GM19452 (cell line): ENCODE results near the gene FCGR3B.
"Not testable (repeated sequence)": the region's sequence is repeated elsewhere in the genome, so short reads cannot be mapped to it uniquely, and the experiment has no call there.

ENCODE experiments used
- ATAC-seq: cut with Tn5 transposase; IDR thresholded peaks from one replicate; pipeline ENCODE4 v1.9.1; 2021; ENCODE audit not compliant: unreplicated experiment

Gene FCGR3B

GRCh38 chr1:161639203-161639602 is 8.2 kb upstream of the FCGR3B start:
- not testable (repeated sequence) for ATAC-seq

GRCh38 chr1:161638251-161638993 is 7.4 kb upstream of the FCGR3B start:
- not testable (repeated sequence) for ATAC-seq

GRCh38 chr1:161636976-161637375 is 6.0 kb upstream of the FCGR3B start:
- ATAC-seq = not testable (repeated sequence)

- ATAC-seq = not testable (repeated sequence)
Observed at GRCh38 chr1:161636189-161636782, 5.3 kb upstream of the FCGR3B start.

GRCh38 chr1:161634993-161635392 is 4.0 kb upstream of the FCGR3B start:
- not testable (repeated sequence) for ATAC-seq

- not testable (repeated sequence) for ATAC-seq
Observed at GRCh38 chr1:161630128-161630742, 741 bp downstream of the FCGR3B start.

GRCh38 chr1:161626445-161627146 is 4.4 kb downstream of the FCGR3B start:
- not testable (repeated sequence) for ATAC-seq

GRCh38 chr1:161624605-161625004 is 6.4 kb downstream of the FCGR3B start:
- ATAC-seq = not testable (repeated sequence)

- peak; percentile 46 for ATAC-seq
Observed at GRCh38 chr1:161623401-161624051, 7.5 kb downstream of the FCGR3B start.

GRCh38 chr1:161622054-161622453 is 8.9 kb downstream of the FCGR3B start:
- peak; percentile 19 for ATAC-seq

GRCh38 chr1:161621181-161622000 is 9.6 kb downstream of the FCGR3B start:
- ATAC-seq = peak; percentile 46

- not testable (repeated sequence) for ATAC-seq
Observed at GRCh38 chr1:161620399-161620798, 10.6 kb downstream of the FCGR3B start.

GRCh38 chr1:161618517-161618916 is 12.5 kb downstream of the FCGR3B start:
- not testable (repeated sequence) for ATAC-seq

GRCh38 chr1:161616417-161616816 is 14.6 kb downstream of the FCGR3B start:
- not testable (repeated sequence) for ATAC-seq

GRCh38 chr1:161613142-161613514 is 17.8 kb downstream of the FCGR3B start:
- ATAC-seq = not testable (repeated sequence)

GRCh38 chr1:161612322-161613141 is 18.4 kb downstream of the FCGR3B start:
- ATAC-seq = peak; percentile 91

- not testable (repeated sequence) for ATAC-seq
Observed at GRCh38 chr1:161611866-161612321, 19.1 kb downstream of the FCGR3B start.

GRCh38 chr1:161610198-161610597 is 20.8 kb downstream of the FCGR3B start:
- ATAC-seq = not testable (repeated sequence)
